PC-3 (cell line): ENCODE results near the gene ADAM15.

ENCODE experiments used
- EZH2 ChIP-seq: fragments of 300-600 bp; sonication (generic); IDR thresholded peaks from one replicate; pipeline ENCODE4 v1.6.1; 2017; ENCODE audit warnings: antibody characterized with exemption, mild to moderate bottlenecking, low read length; ENCODE audit not compliant: unreplicated experiment
- EZH2phosphoT487 ChIP-seq: fragments of 300-600 bp; sonication (generic); IDR thresholded peaks from 2 replicates; pipeline ENCODE4 v1.6.1; 2018; ENCODE audit warnings: mild to moderate bottlenecking, antibody characterized with exemption, low read length, borderline replicate concordance
- TF ChIP-seq, protein P1 (sequence below): fragments of 300-600 bp; sonication (generic); conservative IDR thresholded peaks from 2 replicates; pipeline ENCODE4 v1.5.1; 2017; ENCODE audit warnings: antibody characterized with exemption, low read depth, mild to moderate bottlenecking, low read length

DNA sequence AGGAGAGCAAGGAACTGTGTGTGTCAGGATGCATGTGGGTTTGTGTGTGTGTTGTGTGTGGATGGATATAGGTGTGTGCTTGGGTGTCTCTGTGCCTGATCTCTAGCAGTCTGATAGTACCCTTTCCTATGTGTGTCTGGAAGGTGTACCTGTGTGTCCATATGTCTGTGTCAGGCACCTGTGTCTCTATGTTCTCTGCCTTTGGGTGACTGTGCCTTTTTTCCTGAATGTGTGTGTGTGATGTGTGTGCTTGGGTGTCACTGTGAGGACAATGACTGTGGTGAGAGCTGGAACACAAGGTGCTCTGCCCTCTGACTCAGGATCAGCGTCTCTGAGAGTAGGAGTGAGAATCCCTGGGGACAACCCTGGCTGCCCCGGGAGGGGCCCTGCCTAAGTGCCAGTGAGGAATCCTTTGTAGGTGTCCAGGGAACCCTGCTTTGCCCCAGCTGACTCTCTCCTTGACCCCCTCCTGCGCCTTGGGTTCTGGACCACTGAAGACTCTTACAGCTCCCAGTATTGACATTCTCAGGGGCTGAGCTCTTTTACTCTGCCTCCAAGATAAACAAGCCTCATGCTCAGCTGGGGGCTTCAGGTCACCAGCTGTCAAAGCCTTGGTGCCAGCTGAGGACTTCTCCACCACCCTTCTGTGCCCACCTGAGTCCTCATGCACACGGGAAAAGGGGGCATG is 26.8 kb downstream of the ADAM15 start:
- TF ChIP-seq, protein P1, sequence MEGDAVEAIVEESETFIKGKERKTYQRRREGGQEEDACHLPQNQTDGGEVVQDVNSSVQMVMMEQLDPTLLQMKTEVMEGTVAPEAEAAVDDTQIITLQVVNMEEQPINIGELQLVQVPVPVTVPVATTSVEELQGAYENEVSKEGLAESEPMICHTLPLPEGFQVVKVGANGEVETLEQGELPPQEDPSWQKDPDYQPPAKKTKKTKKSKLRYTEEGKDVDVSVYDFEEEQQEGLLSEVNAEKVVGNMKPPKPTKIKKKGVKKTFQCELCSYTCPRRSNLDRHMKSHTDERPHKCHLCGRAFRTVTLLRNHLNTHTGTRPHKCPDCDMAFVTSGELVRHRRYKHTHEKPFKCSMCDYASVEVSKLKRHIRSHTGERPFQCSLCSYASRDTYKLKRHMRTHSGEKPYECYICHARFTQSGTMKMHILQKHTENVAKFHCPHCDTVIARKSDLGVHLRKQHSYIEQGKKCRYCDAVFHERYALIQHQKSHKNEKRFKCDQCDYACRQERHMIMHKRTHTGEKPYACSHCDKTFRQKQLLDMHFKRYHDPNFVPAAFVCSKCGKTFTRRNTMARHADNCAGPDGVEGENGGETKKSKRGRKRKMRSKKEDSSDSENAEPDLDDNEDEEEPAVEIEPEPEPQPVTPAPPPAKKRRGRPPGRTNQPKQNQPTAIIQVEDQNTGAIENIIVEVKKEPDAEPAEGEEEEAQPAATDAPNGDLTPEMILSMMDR: no peak
- TF ChIP-seq EZH2: no peak
- TF ChIP-seq EZH2phosphoT487: no peak
